SK-N-MC (cell line): ENCODE measurements around the gene TSPAN5.

ENCODE experiments used
- EZH2 ChIP-seq: fragments of 200-600 bp; sonication (generic); IDR thresholded peaks from one replicate; pipeline ENCODE4 v1.6.1; 2017; ENCODE audit warnings: antibody characterized with exemption
- POLR2AphosphoS5 ChIP-seq: IDR thresholded peaks from 2 replicates; pipeline ENCODE4 v1.6.1; 2012; ENCODE audit warnings: mild to moderate bottlenecking, low read depth, low read length, borderline replicate concordance

DNA sequence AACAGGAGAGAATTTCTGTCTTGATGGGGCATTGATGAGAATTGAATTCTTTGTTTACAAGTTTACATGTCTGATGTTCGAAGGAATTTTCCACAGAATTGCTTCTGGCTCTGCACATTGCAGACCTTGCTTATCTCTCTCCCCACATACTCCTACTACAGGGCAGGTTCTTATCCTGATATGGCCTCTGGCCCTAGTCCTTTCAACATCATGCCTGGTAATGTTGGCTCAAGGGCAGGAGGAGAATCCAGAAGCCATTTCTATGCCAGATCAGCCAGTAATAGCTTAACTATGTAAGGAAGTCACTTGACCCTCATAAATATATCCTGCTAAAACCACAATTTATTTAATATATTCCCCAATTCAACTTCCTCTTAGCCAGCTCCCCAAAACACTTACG lies 24.3 kb upstream of the TSPAN5 start:
- TF ChIP-seq POLR2AphosphoS5: no peak
- no peak for TF ChIP-seq EZH2
